Hepatic stellate cell (primary cell): Measurements from ENCODE around the gene DNAJC12.
"Not testable (repeated sequence)": the region's sequence is repeated elsewhere in the genome, so short reads cannot be mapped to it uniquely, and the experiment has no call there.

Experiments used
- DNase-seq: peaks from one replicate; pipeline ENCODE4 v3.0.0; 2011; ENCODE audit warnings: low spot score

The DNAJC12 gene

DNA sequence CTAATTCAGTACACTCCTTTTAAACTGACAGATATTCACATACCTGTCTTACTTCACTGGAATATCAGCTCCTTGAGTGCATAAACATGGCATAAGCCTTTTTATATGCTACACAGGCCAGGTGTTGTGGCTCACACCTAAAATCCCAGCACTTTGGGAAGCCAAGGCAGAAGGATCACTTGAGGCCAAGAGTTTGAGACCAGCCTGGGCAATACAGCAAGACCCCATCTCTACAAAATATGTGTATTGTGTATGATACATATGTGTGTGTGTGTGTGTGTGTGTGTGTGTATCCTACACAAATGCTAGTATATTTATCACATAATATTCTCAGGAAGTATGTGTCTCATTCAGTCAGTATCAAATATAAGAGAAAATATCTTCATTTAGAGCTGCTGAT is 45.3 kb downstream of the DNAJC12 start:
- DNase-seq: no peak

DNA sequence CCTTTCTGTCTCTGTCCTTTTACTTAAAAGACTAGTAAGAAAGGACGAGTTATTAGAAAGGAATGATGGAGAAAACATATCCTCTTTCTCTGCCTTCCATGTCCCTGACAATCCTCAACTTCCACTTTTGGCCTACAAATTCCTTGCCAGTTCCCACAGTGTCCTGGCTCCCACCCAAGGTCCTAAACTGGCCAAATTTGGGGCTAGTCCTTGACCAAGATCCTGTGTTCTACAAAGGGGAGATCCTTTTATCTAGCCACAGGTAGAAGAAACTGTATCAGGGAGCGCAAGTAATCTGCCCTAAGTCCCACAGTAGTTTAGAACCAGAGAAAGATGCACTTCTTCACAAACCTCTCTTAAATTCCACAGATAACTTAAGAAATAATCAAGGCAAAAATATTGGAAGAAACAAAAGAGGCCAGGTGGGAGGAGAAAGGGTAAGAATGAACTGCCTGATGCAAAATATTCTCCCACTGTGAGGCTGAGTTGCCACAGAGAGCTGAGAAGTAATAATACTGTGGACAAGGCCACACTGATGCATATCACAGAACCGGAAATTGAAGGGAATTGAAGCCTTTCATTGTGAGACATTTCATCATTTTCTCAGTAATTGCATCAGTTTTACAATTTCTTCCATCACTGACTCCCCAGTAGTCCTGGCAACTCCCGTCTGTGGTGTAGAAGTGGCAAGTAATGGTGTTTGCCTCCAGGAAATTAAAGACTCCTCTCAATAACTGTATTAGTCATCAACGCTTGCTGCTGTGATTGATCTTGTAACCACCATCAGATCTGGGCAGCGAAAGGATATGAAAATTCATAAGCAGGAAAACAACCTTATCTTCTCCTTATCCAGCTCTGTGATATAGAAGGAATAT is 47.2 kb downstream of the DNAJC12 start:
- no peak for DNase-seq

DNA sequence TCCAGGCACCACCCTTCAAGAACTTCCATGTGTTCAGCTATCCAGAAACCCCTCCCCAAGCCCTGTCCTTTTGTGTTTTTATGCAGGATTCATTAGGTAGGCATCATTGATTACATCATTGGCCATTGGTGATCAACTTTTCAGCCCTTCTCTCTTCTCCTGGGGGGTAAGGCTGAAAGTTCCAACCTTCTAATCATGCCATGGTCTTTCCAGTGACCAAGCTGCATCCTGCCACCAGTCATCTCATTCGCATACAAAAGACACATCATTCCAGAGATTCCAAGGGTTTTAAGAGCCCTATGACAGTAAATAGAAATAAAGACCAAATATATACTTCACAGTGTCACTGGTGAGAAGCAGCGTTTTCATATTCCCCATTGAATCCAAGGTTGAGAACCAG is 48.2 kb downstream of the DNAJC12 start:
- DNase-seq: no peak

DNA sequence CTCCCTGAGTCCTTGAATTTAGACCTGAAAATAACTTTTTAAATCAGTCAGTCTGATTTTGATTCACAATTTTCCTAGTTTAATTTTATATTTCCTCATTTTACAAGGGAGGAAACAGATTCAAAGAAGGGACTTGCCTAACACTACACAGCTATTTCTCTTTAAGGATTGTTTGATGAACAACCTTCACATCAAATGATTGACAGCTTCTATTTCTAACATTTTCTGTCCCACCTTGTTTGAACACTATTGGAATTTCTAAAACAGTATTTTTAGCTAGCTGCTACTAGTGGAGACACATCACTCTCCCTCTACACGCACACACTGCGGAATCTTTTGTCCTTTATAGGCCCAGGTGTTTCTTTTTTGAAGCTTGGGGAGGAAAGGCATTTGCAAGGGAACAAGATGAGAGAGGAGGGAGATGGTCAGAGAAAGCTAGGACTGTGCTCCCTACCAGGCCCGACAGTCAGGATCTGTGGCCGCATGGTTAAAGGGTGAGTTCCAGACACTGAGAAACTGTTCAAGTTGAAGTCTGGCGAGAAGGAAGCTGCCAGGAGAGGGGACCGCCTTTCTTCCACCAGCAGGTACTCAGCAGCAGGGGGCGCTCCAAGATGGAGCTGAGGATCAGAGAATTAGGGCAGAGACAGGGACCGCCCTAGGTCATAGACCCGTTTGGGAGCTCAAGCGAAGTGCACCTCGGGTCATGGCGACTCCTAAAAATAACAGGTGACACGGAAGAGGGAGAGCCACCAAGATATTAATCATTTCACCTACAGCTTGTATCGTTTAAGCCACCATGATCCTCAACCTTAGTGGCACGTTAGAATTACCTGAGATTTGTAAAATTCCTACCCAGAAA is 49.7 kb downstream of the DNAJC12 start:
- DNase-seq: no peak

DNA sequence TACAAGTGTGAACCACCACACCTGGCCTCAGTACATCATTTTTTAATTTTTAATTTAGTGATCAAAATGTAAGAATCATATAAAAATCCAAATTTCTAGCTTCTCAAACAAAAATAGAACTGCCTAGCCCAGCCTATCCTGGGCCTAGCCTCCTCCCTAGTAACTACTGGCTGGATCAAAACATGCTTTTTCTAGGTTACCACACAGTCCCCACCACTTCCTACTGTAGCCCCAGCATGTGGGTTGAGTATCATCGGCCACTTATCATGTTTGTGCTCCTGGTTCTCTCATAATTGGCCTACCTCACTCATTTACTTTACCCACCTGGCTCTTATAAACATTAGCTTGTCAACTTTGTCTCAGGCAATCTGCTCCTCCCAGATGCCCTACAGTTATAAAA is 52.9 kb downstream of the DNAJC12 start:
- DNase-seq: no peak

DNA sequence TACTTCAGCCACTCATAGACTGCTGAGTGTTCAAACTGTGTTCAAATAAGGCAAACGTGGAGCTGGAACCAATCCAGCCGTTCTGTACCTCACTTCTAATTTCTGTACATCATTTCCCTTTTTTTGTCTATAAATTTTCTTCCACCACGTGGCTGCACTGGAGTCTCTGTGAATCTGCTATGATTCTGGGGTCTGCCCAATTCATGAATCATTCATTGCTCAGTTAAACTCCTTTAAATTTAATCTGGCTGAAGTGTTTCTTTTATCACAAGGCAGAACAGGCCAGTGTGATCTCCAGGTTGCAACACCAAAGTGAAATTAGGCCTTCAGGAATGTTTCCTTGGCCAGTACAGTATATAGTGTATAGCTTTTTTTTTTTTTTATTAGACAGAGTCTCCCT is 53.5 kb downstream of the DNAJC12 start:
- no peak for DNase-seq

DNA sequence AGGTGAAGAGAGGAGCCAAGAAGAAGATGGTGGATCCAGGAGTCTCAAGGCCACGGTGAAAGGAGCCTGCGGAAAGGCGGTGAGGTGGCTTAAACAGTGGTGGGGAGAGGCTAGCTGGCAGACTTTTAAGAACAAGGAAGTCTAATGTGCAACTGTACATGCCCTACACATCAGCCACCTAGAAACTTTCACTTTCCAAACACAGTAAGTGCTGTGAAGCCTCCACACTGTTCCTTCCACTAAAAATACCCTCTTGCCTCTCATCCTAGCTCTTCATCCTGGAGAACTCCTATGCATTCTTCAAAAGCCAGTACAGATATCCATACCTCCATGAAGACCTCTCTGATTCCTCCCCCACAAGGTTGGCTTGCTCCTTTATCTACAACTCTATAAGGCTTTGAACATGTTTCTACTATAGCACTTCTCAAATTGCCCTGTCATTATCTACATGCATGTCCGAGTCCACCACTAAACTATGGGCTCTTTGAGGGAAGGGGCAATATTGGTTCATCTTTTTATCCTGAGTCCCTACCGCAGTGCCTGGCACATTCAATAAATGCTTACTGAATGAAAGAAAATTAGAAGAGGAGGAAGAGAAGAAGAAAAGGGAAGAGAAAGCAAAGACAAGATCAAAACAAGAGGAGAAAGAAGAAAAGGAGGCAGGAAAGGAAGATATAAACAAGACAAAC is 54.2 kb downstream of the DNAJC12 start:
- DNase-seq: no peak

DNA sequence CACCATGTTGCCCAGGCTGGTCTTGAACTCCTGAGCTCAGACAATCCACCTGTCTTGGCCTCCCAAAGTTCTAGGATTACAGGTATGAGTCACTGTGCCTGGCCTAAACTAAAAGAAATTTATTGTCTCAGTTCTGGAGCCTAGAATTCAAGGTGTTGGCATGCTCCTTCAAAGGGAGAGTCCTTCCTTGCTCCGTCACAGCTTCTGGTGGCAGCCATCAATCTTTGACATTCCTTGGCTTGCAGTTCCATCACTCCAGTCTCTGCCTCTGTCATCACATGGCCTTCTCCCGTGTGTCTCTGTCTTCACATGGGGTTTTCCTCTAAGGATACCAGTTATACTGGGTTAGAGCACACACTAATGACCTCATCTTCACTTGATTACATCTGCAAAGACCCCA is 55.5 kb downstream of the DNAJC12 start:
- no peak for DNase-seq

DNA sequence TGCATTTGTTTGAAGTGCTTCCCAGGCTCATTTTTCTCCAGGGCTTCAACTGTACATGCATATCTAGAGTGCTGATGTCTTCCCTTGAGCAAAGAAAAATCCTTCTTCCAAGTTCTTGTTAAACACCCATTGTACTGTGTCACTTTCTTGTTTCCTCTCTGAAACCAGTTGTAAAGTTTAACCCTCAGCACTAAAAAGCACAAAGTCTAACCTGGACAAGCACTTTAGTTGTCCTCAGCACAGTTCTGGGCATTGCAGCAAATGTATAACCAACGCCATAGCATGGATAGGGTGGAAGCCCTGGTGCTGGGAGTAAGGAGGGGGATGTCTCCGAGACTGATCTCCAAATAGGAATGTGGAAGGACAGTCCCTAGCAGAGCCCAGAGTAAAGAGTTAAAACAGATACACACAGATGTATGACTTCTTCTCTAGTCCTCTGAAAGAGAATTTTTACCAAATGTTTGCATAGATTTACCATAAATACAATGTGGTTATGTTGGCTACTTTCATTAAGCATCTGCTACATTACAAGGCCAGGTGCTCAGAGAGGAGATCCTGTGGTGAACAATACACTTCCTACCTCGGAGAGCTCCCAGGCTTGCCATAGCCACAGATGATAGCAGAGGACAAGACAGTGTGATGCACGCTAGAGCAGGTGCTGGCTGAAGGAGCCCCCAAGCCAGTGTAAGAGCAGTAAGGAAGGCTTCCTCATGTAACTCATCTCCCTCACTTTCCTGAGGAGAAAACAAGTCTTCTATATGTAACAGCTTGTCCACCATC is 57.0 kb downstream of the DNAJC12 start:
- DNase-seq: no peak

DNA sequence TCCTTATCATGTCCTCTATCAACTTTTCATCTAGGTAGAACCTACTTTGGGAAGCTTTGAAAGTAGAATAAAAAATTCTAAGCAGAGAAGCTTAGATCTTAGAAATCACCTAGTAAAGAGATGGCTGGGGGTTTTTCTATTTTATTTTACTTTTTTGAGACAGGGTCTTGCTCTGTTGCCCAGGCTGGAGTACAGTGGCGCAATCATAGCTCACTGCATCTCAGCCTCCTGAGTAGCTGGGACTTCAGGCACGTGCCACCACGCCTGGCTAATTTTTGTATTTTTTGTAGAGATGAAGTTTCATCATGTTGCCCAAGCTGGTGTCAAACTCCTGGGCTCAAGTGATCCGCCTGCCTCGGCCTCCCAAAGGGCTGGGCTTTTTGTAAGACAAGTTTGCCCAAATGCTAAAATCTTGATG is 57.8 kb downstream of the DNAJC12 start:
- DNase-seq: not testable (repeated sequence)

DNA sequence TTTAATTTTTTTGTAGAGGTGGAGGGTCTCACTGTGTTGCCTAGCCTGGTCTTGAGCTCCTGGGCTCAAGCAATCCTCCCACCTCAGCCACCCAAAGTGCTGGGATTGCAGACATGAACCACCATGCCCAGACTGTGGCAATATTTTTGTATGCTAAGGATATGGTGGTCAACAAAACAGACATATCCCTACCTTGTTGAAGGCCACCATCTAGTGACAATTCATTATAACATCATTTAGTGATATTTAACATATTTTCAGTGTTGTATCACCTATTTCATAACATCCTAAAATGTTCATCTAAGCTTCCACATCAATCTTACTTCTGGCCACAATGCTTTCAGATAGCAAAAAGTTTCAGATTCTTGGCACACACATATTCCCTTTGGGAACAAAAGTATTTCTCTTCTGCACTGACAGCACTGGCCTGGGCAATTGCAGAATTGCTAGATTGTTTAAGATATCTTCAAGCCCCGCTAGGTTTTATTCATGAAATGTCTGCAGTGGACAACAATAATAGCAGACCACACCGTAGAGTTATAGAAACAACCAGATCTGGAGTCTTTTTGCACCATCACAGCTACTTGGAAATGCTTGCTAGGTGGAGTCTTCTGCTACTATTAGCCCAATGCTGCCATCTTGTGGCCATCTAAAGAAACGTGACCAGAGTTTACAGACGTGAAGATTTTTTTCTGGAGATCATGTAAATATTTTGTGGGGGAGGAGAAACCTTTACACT is 58.4 kb downstream of the DNAJC12 start:
- DNase-seq: peak; percentile 57

DNA sequence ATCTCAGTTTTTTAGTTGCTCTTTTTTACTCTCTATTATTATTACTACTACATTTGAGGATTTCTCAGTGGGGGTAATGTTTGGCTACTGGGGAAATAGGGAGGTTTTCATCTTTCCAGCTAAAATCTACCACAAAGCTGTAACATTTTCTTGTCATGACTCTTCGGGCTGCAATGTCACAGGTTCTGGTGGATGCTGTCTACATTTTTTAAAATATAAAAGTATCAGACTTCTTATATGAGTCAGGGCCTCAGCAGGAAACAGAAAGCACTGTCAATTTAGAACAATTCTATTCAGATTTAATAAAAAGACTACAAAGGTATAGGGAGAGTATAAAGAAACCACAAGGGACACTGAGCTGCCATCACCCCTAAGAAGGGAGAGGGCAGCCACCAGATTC is 61.6 kb downstream of the DNAJC12 start:
- DNase-seq: no peak

DNA sequence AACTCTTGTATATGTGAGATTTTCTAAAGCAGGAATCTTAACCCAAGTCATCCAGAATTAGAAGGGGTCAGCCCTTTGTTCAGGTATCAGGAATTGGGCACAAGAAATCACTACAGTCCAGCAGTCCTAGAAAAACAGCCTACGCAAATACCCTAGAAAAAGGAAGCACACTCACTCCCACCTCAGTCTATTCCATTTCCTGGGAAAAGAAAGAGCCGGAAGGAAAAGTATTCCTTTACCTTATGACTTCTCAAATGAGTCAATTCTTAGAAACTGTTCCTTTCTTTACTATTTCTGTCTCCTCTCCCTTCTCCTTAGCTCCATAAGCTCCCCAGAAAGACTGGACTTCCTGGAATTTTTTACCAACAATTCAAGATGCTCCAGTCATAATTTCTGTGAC is 62.7 kb downstream of the DNAJC12 start:
- DNase-seq: no peak

DNA sequence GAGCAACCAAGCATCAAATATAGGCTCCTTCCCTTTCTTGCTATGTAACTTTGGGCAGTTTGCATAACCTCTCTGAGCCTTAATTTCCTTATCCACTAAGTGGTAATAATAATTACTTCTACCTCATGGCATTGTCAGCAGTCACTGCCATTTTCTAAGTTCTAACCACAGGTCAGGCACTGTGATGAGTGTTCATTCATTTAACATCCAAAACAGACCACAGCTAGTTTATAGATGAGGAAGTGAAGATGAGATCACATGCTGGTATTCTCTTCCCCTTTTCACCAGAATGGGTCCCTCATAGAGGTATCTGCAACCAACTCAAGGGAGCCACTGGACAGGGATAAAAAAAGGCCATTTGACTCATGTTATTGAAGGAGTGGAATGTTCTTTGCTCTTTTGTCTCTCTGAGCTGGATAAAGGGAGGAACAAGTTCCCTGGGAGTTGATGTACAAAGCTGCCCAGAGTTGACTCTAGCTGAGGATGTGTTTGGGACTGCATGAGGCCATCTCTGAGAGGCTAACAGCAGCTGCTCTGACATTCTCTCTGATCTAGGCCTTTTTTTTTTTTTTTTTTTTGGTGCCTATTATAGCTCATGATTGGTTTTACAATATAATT is 65.0 kb downstream of the DNAJC12 start:
- DNase-seq: peak; percentile 18

DNA sequence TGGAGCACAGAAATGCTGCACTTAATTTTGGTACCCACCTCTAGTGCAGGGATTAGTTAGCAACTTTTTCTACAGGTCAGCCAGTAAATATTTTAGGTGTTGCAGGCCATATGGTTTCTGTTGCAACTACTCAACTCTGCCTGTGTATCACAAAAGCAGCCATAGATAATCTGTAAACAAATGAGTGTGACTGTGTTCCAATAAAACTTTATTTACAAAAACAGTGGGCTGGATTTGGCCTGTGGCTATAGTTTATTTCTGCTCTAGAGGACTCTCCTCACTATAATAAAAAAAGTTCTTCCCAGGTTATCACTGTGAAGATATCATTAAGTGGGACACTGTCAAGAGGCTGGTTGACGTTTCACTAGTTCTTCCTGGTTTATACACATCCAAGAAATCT is 65.8 kb downstream of the DNAJC12 start:
- no peak for DNase-seq

DNA sequence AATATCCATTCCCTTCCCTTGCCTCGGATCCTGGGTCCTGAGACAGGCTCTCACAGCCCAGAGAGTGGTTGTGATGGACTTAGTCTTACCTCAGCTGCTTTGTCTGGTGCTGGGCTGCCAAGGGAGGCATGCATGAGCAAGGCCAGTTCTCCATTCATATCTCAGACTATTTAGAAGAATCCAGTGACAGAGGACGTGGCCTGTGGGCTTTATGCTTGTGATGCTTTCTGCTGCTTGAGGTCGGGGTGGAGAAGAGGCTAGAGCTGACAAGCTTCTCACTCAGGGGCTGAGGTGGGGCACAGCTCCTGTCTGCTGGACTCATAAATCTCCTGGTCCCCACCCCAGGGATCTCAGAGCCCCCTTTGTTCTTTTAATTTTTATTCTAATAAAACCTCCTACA is 66.8 kb downstream of the DNAJC12 start:
- DNase-seq: no peak

DNA sequence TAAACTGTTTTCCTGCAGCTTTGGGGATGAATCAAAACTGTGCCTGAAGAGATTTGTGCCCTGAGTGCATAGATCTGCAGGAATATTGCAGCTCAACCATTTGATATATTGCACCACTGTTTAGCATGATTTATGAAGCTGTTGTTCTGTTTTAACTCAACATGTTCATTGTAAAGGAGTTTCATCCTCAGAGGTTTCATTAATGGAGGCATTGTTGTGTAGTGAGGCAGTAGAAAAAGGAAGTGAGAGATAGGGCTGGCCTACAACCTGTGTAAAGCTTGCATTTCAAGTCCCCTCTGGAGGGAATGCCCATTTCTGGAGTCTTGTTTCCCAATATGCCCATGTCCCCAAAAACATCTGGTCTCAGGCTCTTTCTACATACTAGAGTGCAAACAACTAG is 67.5 kb downstream of the DNAJC12 start:
- DNase-seq: no peak

DNA sequence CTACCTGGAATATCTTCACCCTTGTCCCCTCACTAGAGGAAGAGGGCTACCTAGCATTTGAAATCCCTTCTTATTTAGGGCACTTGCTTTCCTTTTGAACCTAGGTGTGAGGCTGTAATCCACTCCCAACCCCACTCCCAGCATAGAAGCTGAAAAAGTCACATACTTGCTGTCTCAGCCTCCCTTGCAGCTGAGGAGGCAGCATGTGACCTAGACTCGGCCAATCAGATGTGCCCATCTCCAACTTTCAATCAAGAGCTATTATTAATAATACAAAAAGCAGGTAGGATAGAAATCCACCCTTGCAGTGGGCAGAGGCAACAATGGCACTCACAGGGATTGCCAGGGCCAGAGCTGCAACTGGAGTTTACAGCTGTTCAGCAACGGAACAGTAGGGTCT is 70.7 kb downstream of the DNAJC12 start:
- no peak for DNase-seq

DNA sequence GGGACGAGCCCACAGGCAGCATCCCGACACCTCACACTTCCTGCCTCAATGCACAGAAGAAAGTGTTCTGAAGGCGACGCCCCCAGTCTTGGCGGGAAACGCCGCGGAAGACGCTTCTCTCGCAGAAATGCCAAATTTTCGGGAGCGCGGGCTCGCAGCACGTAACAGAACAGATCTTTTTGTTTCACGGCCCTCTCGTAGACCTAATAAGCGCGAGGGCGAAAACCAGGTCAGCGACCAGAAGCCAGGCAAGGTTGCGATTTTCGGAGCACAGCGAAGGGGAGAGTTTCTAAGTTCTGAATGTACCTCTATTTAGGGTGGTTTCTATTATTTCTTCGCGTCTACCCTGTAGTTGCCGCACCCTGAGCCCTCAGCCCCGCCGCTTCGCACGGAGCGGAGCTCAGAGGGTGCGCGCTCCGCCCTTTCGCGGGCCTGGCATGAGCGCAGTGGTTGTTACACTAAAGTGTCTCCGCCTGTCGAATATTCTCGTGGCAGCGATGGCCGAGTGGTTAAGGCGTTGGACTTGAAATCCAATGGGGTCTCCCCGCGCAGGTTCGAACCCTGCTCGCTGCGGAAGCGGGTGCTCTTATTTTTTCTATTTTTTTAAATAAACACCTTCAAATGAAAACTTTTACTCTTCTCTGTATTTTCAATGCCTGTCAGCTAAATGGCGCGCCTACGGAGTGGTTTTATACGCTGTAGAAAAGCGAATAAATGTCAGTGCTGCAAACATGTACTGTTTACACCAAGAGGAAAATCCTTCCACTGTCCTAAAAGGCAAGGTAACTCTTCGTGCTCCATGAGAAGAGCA is 73.8 kb downstream of the DNAJC12 start:
- DNase-seq: peak; percentile 62

DNA sequence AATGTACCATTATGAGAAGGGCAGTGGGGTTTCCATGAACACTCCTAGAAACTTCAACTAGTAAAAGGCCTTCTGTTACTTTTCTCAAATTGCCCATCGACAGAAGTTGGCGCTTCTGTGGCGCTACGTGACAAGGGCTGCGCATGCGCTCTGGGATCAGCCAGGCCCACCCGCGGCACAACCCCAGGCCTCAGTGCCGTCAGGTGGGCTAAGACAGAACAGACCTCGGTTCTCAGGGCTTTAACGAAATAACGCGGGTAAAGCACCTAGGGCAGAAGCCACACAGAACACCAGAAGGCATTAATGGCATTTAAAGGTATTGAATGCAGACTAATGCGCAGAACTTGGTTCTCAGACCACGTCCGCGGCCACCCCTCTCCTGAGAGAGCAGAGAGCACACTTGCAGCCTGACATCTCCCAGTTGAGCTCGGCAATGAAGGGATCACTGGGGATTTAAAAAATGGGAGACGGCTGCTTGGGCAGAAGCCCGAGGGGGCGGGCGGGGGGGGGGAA is 74.4 kb downstream of the DNAJC12 start:
- peak; percentile 46 for DNase-seq
